Naive thymus-derived CD4-positive, alpha-beta T cell (primary cell): ENCODE measurements around the gene KDM6A. TPM values are rescaled to one million over a fixed set of nuclear protein-coding genes. Genes with fewer than 3 reads are reported as not detected.

Experiments used
- ATAC-seq: fragments of 150-1000 bp; cut with Tn5 transposase; 2 replicates; pipeline ENCODE4 v1.10.0; 2021; ENCODE audit warnings: mild to moderate bottlenecking, moderate library complexity
- CTCF ChIA-PET: fragments of 350-600 bp; sonication (Branson Sonifier 250); formaldehyde crosslinking; loops from one replicate; lab custom pipeline; 2021; ENCODE audit warnings: antibody characterized with exemption; lab: Charles Lee
- POLR2A ChIA-PET: fragments of 350-600 bp; sonication (Branson Sonifier 250); formaldehyde crosslinking; loops from one replicate; lab custom pipeline; 2021; ENCODE audit warnings: antibody characterized with exemption, inconsistent platforms; lab: Charles Lee
- DNase-seq, 9 donors: peaks; one replicate each; pipeline versions ENCODE4 v3.0.0 to v3.0.0-alpha.2; 2020 to 2022; ENCODE audit warnings: mixed read lengths in 1 of 9
- H3K27ac ChIP-seq: one replicate; pipeline ENCODE4 v1.7.0; 2013; ENCODE audit warnings: mild to moderate bottlenecking, low read depth, low read length, moderate library complexity
- H3K27me3 ChIP-seq, 2 donors: one replicate each; pipeline ENCODE4 v1.7.0; 2013; ENCODE audit warnings: low read length in 2 of 2, mild to moderate bottlenecking in 2 of 2, moderate library complexity in 2 of 2; ENCODE audit not compliant: control insufficient read depth in 2 of 2, insufficient read depth in 2 of 2
- H3K36me3 ChIP-seq, 3 experiments: 1 replicate in 2 of 3; 2 replicates in 1 of 3; pipeline ENCODE4 v1.7.0; 2013; ENCODE audit warnings: low read length in 3 of 3, mild to moderate bottlenecking in 3 of 3, moderate library complexity in 1 of 3; ENCODE audit not compliant: insufficient read depth in 3 of 3, control insufficient read depth in 2 of 3
- H3K4me1 ChIP-seq, 2 donors: one replicate each; pipeline ENCODE4 v1.7.0; 2013; ENCODE audit warnings: low read length in 2 of 2, mild to moderate bottlenecking in 2 of 2, moderate library complexity in 1 of 2; ENCODE audit not compliant: control insufficient read depth in 2 of 2, insufficient read depth in 2 of 2
- H3K4me3 ChIP-seq: 2 replicates; pipeline ENCODE4 v1.7.0; 2013; ENCODE audit warnings: mild to moderate bottlenecking, low read length
- H3K9me3 ChIP-seq, 3 experiments: 1 replicate in 2 of 3; 2 replicates in 1 of 3; pipeline ENCODE4 v1.7.0; 2013; ENCODE audit warnings: low read length in 3 of 3; ENCODE audit not compliant: control insufficient read depth in 2 of 3
- H3K27ac Mint-ChIP-seq, 9 donors: one replicate each; pipeline ENCODE4 v1.8.0; 2020 to 2022; ENCODE audit warnings: mixed read lengths in 9 of 9, mild to moderate bottlenecking in 8 of 9, moderate library complexity in 5 of 9, inconsistent platforms in 2 of 9
- H3K27me3 Mint-ChIP-seq, 5 donors: one replicate each; pipeline ENCODE4 v1.8.0; 2021 to 2022; ENCODE audit warnings: mixed read lengths in 5 of 5, mild to moderate bottlenecking in 1 of 5
- H3K36me3 Mint-ChIP-seq, 5 donors: one replicate each; pipeline ENCODE4 v1.8.0; 2020 to 2022; ENCODE audit warnings: mixed read lengths in 5 of 5, mild to moderate bottlenecking in 3 of 5, inconsistent platforms in 1 of 5
- H3K4me1 Mint-ChIP-seq, 7 donors: one replicate each; pipeline ENCODE4 v1.8.0; 2020 to 2022; ENCODE audit warnings: mixed read lengths in 7 of 7, mild to moderate bottlenecking in 3 of 7, inconsistent platforms in 1 of 7
- H3K4me3 Mint-ChIP-seq, 10 donors: one replicate each; pipeline ENCODE4 v1.8.0; 2020 to 2022; ENCODE audit warnings: mild to moderate bottlenecking in 10 of 10, mixed read lengths in 10 of 10, moderate library complexity in 6 of 10, inconsistent platforms in 2 of 10
- H3K9me3 Mint-ChIP-seq, 11 donors: one replicate each; pipeline ENCODE4 v1.8.0; 2020 to 2022; ENCODE audit warnings: mixed read lengths in 11 of 11, mild to moderate bottlenecking in 4 of 11, inconsistent platforms in 1 of 11, moderate library complexity in 1 of 11
- intact Hi-C, 2 donors: fragments of 100-400 bp; cut with micrococcal nuclease; formaldehyde crosslinking; loops; one replicate each; pipeline ENCODE4 v1.15.1; 2023
- polyA plus RNA-seq, 2 donors: library from polyadenylated mRNA; unstranded; fragments of 300-500 nt; fragmentation: Illumina TruSeq; gene quantifications; one replicate each; pipeline ENCODE4 v1.2.3, GENCODE V29; 2021
- total RNA-seq, 6 experiments: library from RNA in 5 of 6; stranded (reverse) in 5 of 6; gene quantifications; 1 replicate in 5 of 6; 2 replicates in 1 of 6; pipeline ENCODE4 v1.2.3 and lab custom pipeline; 2021 to 2026

KDM6A gene
- total and polyA plus RNA-seq, 7 experiments from 2014 or later: 17.9 to 55.6 (median 46.9) TPM

GRCh38 chrX:45001048-45001447, 128.1 kb downstream of the KDM6A start:
- H3K9me3 ChIP-seq: no peaks in the 10 kb centered on the region
- Mint-ChIP-seq H3K27me3 (no peaks in the 10 kb centered on the region), H3K9me3 (peaks cover 0 to 15% (median 2%) of the 10 kb centered on the region in 11 donors), H3K4me3 (peak overlapping the region; percentile 30 to 81 (median 67)), H3K27ac (peak overlapping the region; percentile 5 to 85 (median 34)), H3K36me3 (peaks cover 0 to 43% (median 15%) of the 10 kb centered on the region in 5 donors), H3K4me1 (peaks cover 30 to 75% (median 51%) of the 10 kb centered on the region in 7 donors)
- DNase-seq (no peak), ATAC-seq (no peak)
- H3K4me1 ChIP-seq: peaks cover 4 to 18% of the 10 kb centered on the region in 2 donors
- no peaks in the 10 kb centered on the region for H3K36me3 ChIP-seq
- intact Hi-C loops: no loop called here
- H3K4me3 ChIP-seq: no peak overlapping the region
- H3K27ac ChIP-seq: no peak overlapping the region
- CTCF ChIA-PET: no interaction called here
- POLR2A ChIA-PET: no interaction called here
- H3K27me3 ChIP-seq: no peaks in the 10 kb centered on the region

DNA sequence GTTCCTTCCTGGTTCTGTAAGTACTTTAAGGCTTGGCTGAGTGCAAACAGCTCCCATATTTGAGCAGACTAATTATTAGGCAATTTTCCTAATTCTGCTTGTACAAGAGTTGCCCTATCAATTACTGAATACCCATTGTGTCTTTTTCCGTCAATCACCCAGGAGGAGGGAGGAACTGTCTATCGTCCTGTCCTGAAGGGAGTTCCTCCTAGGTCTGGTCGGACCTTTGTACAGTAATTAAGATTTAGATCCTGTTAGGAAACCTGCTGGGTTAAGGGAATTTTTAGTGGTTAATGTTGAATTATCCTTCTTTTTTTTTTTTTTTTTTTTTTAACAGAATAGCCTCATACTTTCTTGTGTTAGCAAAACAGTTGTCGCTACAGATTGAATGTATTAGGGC, 130.1 kb downstream of the KDM6A start:
- no peak for DNase-seq
- Histone ChIP-seq H3K27me3 (no peaks in the 10 kb centered on the region), H3K4me1 (peaks cover 0 to 1% of the 10 kb centered on the region in 2 donors), H3K4me3 (no peak overlapping the region), H3K9me3 (no peaks in the 10 kb centered on the region), H3K36me3 (no peaks in the 10 kb centered on the region), H3K27ac (no peak overlapping the region)
- peak overlapping the region in 1 of 10 donors; percentile 12 for H3K4me3 Mint-ChIP-seq
- CTCF ChIA-PET: no interaction called here
- peaks cover 0 to 53% (median 16%) of the 10 kb centered on the region in 5 donors for H3K36me3 Mint-ChIP-seq
- no peak for ATAC-seq
- no peaks in the 10 kb centered on the region for H3K27me3 Mint-ChIP-seq
- intact Hi-C loops: no loop called here
- H3K9me3 Mint-ChIP-seq: peaks cover 0 to 23% (median 4%) of the 10 kb centered on the region in 11 donors
- no peak overlapping the region for H3K27ac Mint-ChIP-seq
- peaks cover 25 to 73% (median 45%) of the 10 kb centered on the region in 7 donors for H3K4me1 Mint-ChIP-seq
- POLR2A ChIA-PET: no interaction called here

DNA sequence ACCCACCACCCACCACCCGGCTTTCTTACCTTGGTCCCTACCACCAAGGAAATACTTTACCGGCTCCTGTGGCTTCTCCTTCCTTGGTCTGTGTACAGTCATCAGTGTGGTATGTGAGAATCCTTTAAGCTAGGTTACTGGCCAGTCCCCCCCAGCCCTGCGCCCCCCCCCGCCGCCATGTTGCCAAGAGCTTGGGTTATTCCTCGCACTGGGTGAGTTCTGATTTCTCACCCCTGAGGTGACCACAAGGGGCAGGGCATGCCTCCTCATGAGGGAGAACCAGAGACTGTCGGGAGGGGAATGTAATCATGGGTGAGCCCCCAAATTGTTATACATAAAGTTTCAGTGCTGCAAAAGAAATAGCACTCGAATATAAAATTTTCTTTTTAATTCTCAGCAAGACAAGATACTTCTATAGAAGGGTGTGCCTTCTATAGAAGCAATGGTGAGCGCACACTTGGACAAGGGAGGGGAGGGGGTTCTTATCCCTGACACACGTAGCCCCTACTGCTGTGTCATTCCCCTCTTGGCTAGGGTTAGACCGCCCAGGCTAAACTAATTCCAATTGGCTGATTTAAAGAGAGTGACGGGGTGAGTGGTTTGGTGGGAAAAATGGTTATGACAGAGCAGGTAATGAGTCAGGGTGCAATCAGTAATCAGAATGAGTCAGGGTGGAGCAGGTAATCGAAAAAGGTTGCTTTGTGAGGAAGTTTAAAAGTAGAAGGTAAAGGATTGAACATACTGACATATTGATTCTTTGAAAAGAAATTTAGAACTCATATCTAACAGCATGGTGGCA, 133.2 kb downstream of the KDM6A start:
- POLR2A ChIA-PET: no interaction called here
- peak overlapping the region in 3 of 9 donors; percentile 4 to 60 (median 13) for H3K27ac Mint-ChIP-seq
- H3K4me1 ChIP-seq: no peaks in the 10 kb centered on the region

GRCh38 chrX:45007598-45007997, 134.6 kb downstream of the KDM6A start:
- no peak overlapping the region for H3K27ac ChIP-seq
- Mint-ChIP-seq H3K4me1 (peaks cover 5 to 70% (median 34%) of the 10 kb centered on the region in 7 donors), H3K36me3 (peaks cover 0 to 53% (median 12%) of the 10 kb centered on the region in 5 donors), H3K9me3 (peaks cover 0 to 23% (median 4%) of the 10 kb centered on the region in 11 donors), H3K27ac (no peak overlapping the region), H3K27me3 (no peaks in the 10 kb centered on the region), H3K4me3 (peak overlapping the region in 1 of 10 donors; percentile 8)
- POLR2A ChIA-PET: no interaction called here
- CTCF ChIA-PET: no interaction called here
- DNase-seq: no peak
- ATAC-seq: peak; percentile 36
- H3K36me3 ChIP-seq: no peaks in the 10 kb centered on the region
- no peaks in the 10 kb centered on the region for H3K27me3 ChIP-seq
- H3K4me1 ChIP-seq: peaks cover 0 to 4% of the 10 kb centered on the region in 2 donors
- no peak overlapping the region for H3K4me3 ChIP-seq
- intact Hi-C loops: no loop called here
- H3K9me3 ChIP-seq: no peaks in the 10 kb centered on the region

More for the DNA sequence above, 133.2 kb downstream of the KDM6A start:
- H3K36me3 ChIP-seq: no peaks in the 10 kb centered on the region
- no peaks in the 10 kb centered on the region for H3K9me3 ChIP-seq
- peak overlapping the region in 4 of 10 donors; percentile 0 to 37 (median 4) for H3K4me3 Mint-ChIP-seq
- DNase-seq (no peak), ATAC-seq (no peak)
- H3K4me1 Mint-ChIP-seq: peaks cover 10 to 73% (median 41%) of the 10 kb centered on the region in 7 donors
- intact Hi-C loops: no loop called here
- H3K4me3 ChIP-seq: no peak overlapping the region
- no peak overlapping the region for H3K27ac ChIP-seq
- H3K27me3 Mint-ChIP-seq: no peaks in the 10 kb centered on the region
- H3K27me3 ChIP-seq: no peaks in the 10 kb centered on the region
- H3K36me3 Mint-ChIP-seq: peaks cover 0 to 49% (median 11%) of the 10 kb centered on the region in 5 donors
- CTCF ChIA-PET: no interaction called here
- peaks cover 0 to 23% (median 4%) of the 10 kb centered on the region in 11 donors for H3K9me3 Mint-ChIP-seq

DNA sequence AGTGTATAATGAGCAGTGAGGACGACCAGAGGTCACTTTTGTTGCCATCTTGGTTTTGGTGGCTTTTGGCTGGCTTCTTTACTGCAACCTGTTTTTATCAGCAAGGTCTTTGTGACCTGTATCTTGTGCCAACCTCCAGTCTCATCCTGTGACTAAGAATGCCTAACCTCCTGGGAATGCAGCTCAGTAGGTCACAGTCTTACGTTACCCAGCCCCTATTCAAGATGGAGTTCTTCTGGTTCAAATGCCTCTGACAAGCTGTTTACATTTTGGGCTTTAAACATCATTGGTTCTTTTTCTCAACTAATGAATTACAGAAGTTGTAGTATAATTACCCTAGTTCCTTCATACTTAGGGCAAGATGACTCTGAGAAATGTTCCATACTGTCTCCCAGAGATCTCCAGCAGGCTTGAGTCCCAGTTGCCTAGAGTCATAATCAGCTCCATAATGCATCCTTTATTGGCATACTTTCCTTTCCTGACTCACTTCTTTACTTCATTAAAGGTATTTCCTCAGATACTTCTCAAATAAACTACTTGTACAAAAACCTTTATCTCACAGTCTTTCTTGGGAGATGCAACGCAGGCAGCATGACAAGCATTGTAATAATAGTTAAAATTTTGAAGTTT, 136.5 kb downstream of the KDM6A start:
- peaks cover 0 to 8% of the 10 kb centered on the region in 2 donors for H3K4me1 ChIP-seq
- H3K36me3 ChIP-seq: no peaks in the 10 kb centered on the region
- no peak overlapping the region for H3K4me3 ChIP-seq
- Mint-ChIP-seq H3K9me3 (peaks cover 0 to 21% (median 4%) of the 10 kb centered on the region in 11 donors), H3K27ac (no peak overlapping the region), H3K36me3 (peaks cover 0 to 53% (median 13%) of the 10 kb centered on the region in 5 donors), H3K4me1 (peaks cover 5 to 77% (median 50%) of the 10 kb centered on the region in 7 donors), H3K27me3 (no peaks in the 10 kb centered on the region), H3K4me3 (peak overlapping the region in 2 of 10 donors; percentile 8)
- ChIA-PET CTCF (no interaction called here), POLR2A (interaction anchor here (0.6 kb wide), 1 partner anchor 11 kb away, joined by 3 read pairs; no protein-coding TSS in a partner anchor)
- H3K27ac ChIP-seq: no peak overlapping the region
- DNase-seq (no peak), ATAC-seq (no peak)
- H3K27me3 ChIP-seq: no peaks in the 10 kb centered on the region
- intact Hi-C loops: no loop called here
- no peaks in the 10 kb centered on the region for H3K9me3 ChIP-seq

GRCh38 chrX:45011131-45011530, 138.1 kb downstream of the KDM6A start:
- DNase-seq (no peak), ATAC-seq (no peak)
- Histone ChIP-seq H3K27me3 (no peaks in the 10 kb centered on the region), H3K27ac (no peak overlapping the region), H3K4me3 (no peak overlapping the region), H3K4me1 (peaks cover 0 to 8% of the 10 kb centered on the region in 2 donors), H3K9me3 (no peaks in the 10 kb centered on the region), H3K36me3 (no peaks in the 10 kb centered on the region)
- Mint-ChIP-seq H3K4me3 (peak overlapping the region in 1 of 10 donors; percentile 5), H3K27ac (peak overlapping the region in 2 of 9 donors; percentile 8 to 18), H3K4me1 (peaks cover 5 to 90% (median 63%) of the 10 kb centered on the region in 7 donors), H3K9me3 (peaks cover 0 to 9% (median 4%) of the 10 kb centered on the region in 11 donors), H3K27me3 (no peaks in the 10 kb centered on the region), H3K36me3 (peaks cover 0 to 41% (median 11%) of the 10 kb centered on the region in 5 donors)
- POLR2A ChIA-PET: no interaction called here
- intact Hi-C loops: no loop called here
- CTCF ChIA-PET: no interaction called here
